Suprapubic skin (tissue), 4 donors: ENCODE measurements around the gene HIVEP1.

Experiments used
- CTCF ChIP-seq, 2 donors: fragments of 200-600 bp in 1 of 2; fragments of 450-650 bp in 1 of 2; sonication (generic) in 1 of 2; IDR thresholded peaks; one replicate each; pipeline ENCODE4 v1.5.1; 2016 to 2019; ENCODE audit warnings: antibody characterized with exemption in 2 of 2, mild to moderate bottlenecking in 1 of 2, moderate library complexity in 1 of 2
- POLR2A ChIP-seq, 2 donors: fragments of 450-650 bp; IDR thresholded peaks; one replicate each; pipeline ENCODE4 v1.6.1; 2017; ENCODE audit warnings: antibody characterized with exemption in 2 of 2, mild to moderate bottlenecking in 2 of 2, moderate library complexity in 2 of 2
- POLR2AphosphoS5 ChIP-seq, 3 donors: sonication (generic); formaldehyde crosslinking; IDR thresholded peaks; one replicate each; pipeline ENCODE4 v1.6.1; 2017; ENCODE audit warnings: antibody characterized with exemption in 3 of 3

GRCh38 chr6:12090714-12091113, 78.6 kb downstream of the HIVEP1 start:
- no peak for TF ChIP-seq CTCF (IDR thresholded peaks at IDR 0.05)
- TF ChIP-seq POLR2AphosphoS5 (IDR thresholded peaks at IDR 0.05) = no peak
- no peak for TF ChIP-seq POLR2A (IDR thresholded peaks at IDR 0.05)
